ENCODE results near the gene TEX22. TPM values are rescaled to one million over a fixed set of nuclear protein-coding genes. Genes with fewer than 3 reads are reported as not detected.

The TEX22 gene
- total RNA-seq, 1 donor from 2014 or later = 4.9 TPM

GRCh38 chr14:105450864-105451720 lies 52.8 kb downstream of the TEX22 start:
- Mint-ChIP-seq H3K27me3 (ENCODE audit: unreplicated experiment) (no peaks in the 10 kb centered on the region), H3K27ac (ENCODE audit: unreplicated experiment) (no peak overlapping the region), H3K36me3 (ENCODE audit: unreplicated experiment) (peaks cover 16% of the 10 kb centered on the region), H3K9me3 (ENCODE audit: unreplicated experiment) (no peaks in the 10 kb centered on the region), H3K4me3 (ENCODE audit: unreplicated experiment) (no peak overlapping the region), H3K4me1 (ENCODE audit: unreplicated experiment) (no peaks in the 10 kb centered on the region)
- no peak for TF ChIP-seq CTCF (IDR thresholded peaks at IDR 0.05)
- DNase-seq (ENCODE audit: extremely low spot score, unreplicated experiment) = no peak

DNA sequence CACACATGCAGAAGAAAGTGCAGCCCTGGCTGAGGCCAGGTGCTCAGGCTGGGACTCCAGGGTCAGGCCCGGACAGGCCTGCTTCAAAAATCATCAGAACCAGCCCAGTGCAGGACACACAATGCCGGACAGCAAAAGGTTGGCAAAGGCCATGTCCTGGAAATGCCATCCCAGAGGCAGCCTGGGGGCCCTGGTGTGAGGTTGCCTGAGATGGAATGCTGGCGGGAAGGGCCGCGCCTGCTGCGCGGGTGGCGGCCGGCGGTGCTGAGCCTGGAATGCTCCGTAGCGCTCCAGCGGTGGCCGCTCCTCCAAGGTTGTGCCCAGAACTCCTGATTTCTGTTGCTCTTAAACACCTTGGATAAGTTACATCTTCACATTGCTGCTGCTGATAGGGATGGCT lies 54.6 kb downstream of the TEX22 start:
- no peak for TF ChIP-seq CTCF (IDR thresholded peaks at IDR 0.05)
- no peaks in the 10 kb centered on the region for H3K4me1 Mint-ChIP-seq (ENCODE audit: unreplicated experiment)
- no peaks in the 10 kb centered on the region for H3K27me3 Mint-ChIP-seq (ENCODE audit: unreplicated experiment)
- H3K4me3 Mint-ChIP-seq (ENCODE audit: unreplicated experiment) = no peak overlapping the region
- no peak overlapping the region for H3K27ac Mint-ChIP-seq (ENCODE audit: unreplicated experiment)
- no peaks in the 10 kb centered on the region for H3K9me3 Mint-ChIP-seq (ENCODE audit: unreplicated experiment)
- peaks cover 16% of the 10 kb centered on the region for H3K36me3 Mint-ChIP-seq (ENCODE audit: unreplicated experiment)
- DNase-seq (ENCODE audit: extremely low spot score, unreplicated experiment) = no peak

GRCh38 chr14:105453847-105454246 lies 55.5 kb downstream of the TEX22 start:
- Mint-ChIP-seq H3K4me3 (ENCODE audit: unreplicated experiment) (no peak overlapping the region), H3K4me1 (ENCODE audit: unreplicated experiment) (no peaks in the 10 kb centered on the region), H3K27ac (ENCODE audit: unreplicated experiment) (no peak overlapping the region), H3K27me3 (ENCODE audit: unreplicated experiment) (no peaks in the 10 kb centered on the region), H3K36me3 (ENCODE audit: unreplicated experiment) (peaks cover 16% of the 10 kb centered on the region), H3K9me3 (ENCODE audit: unreplicated experiment) (no peaks in the 10 kb centered on the region)
- no peak for TF ChIP-seq CTCF (IDR thresholded peaks at IDR 0.05)
- DNase-seq (ENCODE audit: extremely low spot score, unreplicated experiment) = no peak

DNA sequence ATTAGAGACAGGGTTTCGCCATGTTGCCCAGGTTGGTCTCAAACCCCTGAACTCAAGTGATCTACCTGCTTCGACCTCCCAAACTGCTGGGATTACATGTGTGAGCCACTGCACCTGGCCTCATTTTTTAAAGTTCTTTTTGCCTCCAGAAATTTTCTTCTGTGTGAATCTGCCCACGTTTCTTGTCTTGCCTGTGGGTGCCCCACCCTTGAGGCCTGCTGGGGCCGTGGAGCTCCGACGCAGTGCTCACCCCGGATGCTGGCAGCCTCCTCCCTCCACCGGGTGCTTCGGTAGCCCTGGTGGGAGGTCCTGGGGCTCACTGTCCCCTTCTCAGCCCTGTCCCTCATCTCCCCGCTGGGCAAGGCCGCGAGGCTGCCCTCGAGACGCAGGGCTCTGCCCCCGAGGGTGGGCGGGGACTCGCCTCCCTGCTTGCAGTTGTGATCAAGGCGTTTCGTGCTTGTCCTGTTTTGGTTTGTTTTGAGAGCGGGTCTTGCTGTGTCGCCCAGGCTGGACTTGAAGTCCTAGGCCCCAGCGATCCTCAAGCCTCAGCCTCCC lies 56.8 kb downstream of the TEX22 start:
- H3K27me3 Mint-ChIP-seq (ENCODE audit: unreplicated experiment) = no peaks in the 10 kb centered on the region
- H3K36me3 Mint-ChIP-seq (ENCODE audit: unreplicated experiment) = peaks cover 16% of the 10 kb centered on the region
- TF ChIP-seq CTCF (IDR thresholded peaks at IDR 0.05) = no peak
- H3K9me3 Mint-ChIP-seq (ENCODE audit: unreplicated experiment) = no peaks in the 10 kb centered on the region
- H3K27ac Mint-ChIP-seq (ENCODE audit: unreplicated experiment) = no peak overlapping the region
- H3K4me3 Mint-ChIP-seq (ENCODE audit: unreplicated experiment) = no peak overlapping the region
- H3K4me1 Mint-ChIP-seq (ENCODE audit: unreplicated experiment) = no peaks in the 10 kb centered on the region
- DNase-seq (ENCODE audit: extremely low spot score, unreplicated experiment) = no peak
